Neural crest cell (in vitro differentiated cells): ENCODE results near the gene RAB40AL. TPM values are rescaled to one million over a fixed set of nuclear protein-coding genes. Genes with fewer than 3 reads are reported as not detected.
A peak's percentile ranks its signal among the peaks of the same experiment; 100 is the strongest.

ENCODE experiments used
- DNase-seq: peaks from one replicate; pipeline ENCODE4 v3.0.0; 2021; ENCODE audit warnings: low read depth, mixed read lengths, low spot score
- H3K27ac Mint-ChIP-seq: one replicate; pipeline ENCODE4 v1.8.0; 2021; ENCODE audit warnings: mild to moderate bottlenecking, mixed read lengths; ENCODE audit not compliant: unreplicated experiment
- H3K27me3 Mint-ChIP-seq: 2 replicates; pipeline ENCODE4 v1.8.0; 2021; ENCODE audit warnings: low read depth, mild to moderate bottlenecking, mixed read lengths
- H3K36me3 Mint-ChIP-seq: 2 replicates; pipeline ENCODE4 v1.8.0; 2021; ENCODE audit warnings: low read depth, mild to moderate bottlenecking, mixed read lengths
- H3K4me1 Mint-ChIP-seq: 2 replicates; pipeline ENCODE4 v1.8.0; 2021; ENCODE audit warnings: mixed read lengths
- H3K4me3 Mint-ChIP-seq: one replicate; pipeline ENCODE4 v1.8.0; 2021; ENCODE audit warnings: mild to moderate bottlenecking, mixed read lengths
- H3K9me3 Mint-ChIP-seq: 2 replicates; pipeline ENCODE4 v1.8.0; 2021; ENCODE audit warnings: mixed read lengths
- total RNA-seq: library from RNA; stranded (reverse); gene quantifications from 2 replicates; pipeline ENCODE4 v1.2.1, GENCODE V29; 2021
- TF ChIP-seq, protein P1 (sequence below): fragments of 200-600 bp; sonication (generic); conservative IDR thresholded peaks from 2 replicates; pipeline ENCODE4 v1.5.0; 2021; ENCODE audit warnings: antibody characterized with exemption, mild to moderate bottlenecking

The RAB40AL gene
- total RNA-seq, 1 donor from 2014 or later = 0.68 TPM

DNA sequence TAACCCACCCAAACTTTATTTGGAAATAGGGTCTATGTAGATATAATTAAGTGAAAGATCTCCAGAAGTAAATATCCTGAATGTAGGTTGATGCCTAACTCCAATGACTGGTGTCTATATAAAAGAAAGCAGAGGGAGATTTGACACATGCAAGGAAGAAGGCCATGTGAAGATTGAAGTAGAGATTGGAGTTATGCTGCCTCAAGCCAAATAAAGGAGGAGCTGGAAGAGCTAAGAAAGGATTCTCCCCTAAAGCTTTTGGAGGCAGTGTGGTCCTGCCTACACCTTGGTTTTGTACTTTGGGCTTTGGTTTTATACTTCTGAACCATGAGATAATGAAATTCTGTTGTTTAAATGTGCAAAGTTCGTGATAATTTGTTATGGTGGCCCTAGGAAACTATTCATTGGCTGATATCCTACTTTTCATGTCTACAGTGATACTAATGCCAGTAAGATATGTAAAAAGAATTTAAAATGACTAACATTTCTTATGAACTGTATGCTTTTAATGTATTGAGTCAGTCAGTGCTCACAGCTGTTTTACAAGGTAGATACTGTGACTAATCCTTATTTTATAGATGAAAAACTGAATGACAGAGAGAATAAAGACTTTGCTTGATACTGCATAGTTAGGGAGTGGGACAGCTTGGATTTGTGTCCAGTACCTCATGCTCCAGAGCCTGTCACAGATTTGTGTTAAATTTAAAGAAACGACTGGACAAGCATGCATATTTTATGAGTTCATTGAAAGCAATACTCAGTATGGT is 5.9 kb upstream of the RAB40AL start:
- no peaks in the 10 kb centered on the region for H3K36me3 Mint-ChIP-seq
- DNase-seq = no peak
- H3K27me3 Mint-ChIP-seq = no peaks in the 10 kb centered on the region
- peaks cover 5% of the 10 kb centered on the region for H3K9me3 Mint-ChIP-seq
- H3K4me3 Mint-ChIP-seq = no peak overlapping the region
- no peaks in the 10 kb centered on the region for H3K4me1 Mint-ChIP-seq
- no peak overlapping the region for H3K27ac Mint-ChIP-seq
- TF ChIP-seq, protein P1, sequence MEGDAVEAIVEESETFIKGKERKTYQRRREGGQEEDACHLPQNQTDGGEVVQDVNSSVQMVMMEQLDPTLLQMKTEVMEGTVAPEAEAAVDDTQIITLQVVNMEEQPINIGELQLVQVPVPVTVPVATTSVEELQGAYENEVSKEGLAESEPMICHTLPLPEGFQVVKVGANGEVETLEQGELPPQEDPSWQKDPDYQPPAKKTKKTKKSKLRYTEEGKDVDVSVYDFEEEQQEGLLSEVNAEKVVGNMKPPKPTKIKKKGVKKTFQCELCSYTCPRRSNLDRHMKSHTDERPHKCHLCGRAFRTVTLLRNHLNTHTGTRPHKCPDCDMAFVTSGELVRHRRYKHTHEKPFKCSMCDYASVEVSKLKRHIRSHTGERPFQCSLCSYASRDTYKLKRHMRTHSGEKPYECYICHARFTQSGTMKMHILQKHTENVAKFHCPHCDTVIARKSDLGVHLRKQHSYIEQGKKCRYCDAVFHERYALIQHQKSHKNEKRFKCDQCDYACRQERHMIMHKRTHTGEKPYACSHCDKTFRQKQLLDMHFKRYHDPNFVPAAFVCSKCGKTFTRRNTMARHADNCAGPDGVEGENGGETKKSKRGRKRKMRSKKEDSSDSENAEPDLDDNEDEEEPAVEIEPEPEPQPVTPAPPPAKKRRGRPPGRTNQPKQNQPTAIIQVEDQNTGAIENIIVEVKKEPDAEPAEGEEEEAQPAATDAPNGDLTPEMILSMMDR = no peak

DNA sequence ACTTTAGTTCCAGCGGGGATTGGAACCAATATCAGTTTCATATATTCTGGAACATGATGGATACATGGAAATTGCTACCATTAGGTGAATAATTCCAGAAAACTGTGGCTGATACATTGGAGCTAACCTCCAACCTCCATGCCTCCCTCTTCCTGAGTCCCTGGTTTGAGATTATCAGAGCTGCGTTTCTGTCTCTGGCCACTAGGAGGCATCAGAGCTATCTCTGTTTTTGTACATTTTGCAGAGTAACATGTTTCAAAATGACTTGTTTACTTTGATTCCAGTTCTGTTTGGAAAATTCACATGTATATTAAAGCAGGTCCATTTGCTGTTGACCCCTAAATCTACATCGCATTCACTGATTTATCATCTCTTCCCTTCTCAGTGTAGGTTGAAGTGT is 2.4 kb upstream of the RAB40AL start:
- Mint-ChIP-seq H3K4me3 (no peak overlapping the region), H3K4me1 (no peaks in the 10 kb centered on the region), H3K36me3 (no peaks in the 10 kb centered on the region), H3K9me3 (peaks cover 5% of the 10 kb centered on the region), H3K27me3 (no peaks in the 10 kb centered on the region), H3K27ac (no peak overlapping the region)
- TF ChIP-seq, protein P1 = peak; percentile 67
- DNase-seq = peak; percentile 12

GRCh38 chrX:102950908-102951866 is 14.1 kb downstream of the RAB40AL start:
- H3K36me3 Mint-ChIP-seq = peaks cover 3% of the 10 kb centered on the region
- H3K4me3 Mint-ChIP-seq = no peak overlapping the region
- TF ChIP-seq, protein P1 = peak; percentile 66
- peak; percentile 62 for DNase-seq
- no peaks in the 10 kb centered on the region for H3K4me1 Mint-ChIP-seq
- H3K27me3 Mint-ChIP-seq = no peaks in the 10 kb centered on the region
- H3K27ac Mint-ChIP-seq = no peak overlapping the region
- peaks cover 8% of the 10 kb centered on the region for H3K9me3 Mint-ChIP-seq

- peaks cover 10% of the 10 kb centered on the region for H3K36me3 Mint-ChIP-seq
- H3K27me3 Mint-ChIP-seq = no peaks in the 10 kb centered on the region
- H3K4me3 Mint-ChIP-seq = no peak overlapping the region
- TF ChIP-seq, protein P1 = no peak
- no peak overlapping the region for H3K27ac Mint-ChIP-seq
- no peak for DNase-seq
- no peaks in the 10 kb centered on the region for H3K4me1 Mint-ChIP-seq
- peaks cover 8% of the 10 kb centered on the region for H3K9me3 Mint-ChIP-seq
These were observed 20.7 kb downstream of the RAB40AL start for GRCh38 chrX:102957751-102958150.

DNA sequence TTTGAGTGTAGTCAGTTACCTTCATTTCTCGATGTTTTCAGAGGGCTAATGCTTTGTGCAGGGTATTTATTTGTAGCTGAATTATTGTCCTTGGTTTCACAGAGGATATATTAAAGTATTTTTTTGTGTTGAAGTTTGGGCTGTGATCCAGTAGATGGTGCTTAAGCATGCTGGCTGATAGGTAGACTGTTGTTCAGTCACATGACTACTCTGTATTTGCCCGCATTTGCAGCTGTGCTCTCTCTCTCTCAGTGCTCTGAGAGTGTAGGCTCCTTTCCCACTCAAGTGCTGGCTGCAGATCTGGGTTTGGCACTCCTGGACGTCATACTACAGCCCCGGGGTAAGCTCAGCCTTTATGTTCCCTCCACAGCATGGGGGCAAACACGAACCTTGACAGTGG is 21.7 kb downstream of the RAB40AL start:
- Mint-ChIP-seq H3K27me3 (no peaks in the 10 kb centered on the region), H3K27ac (no peak overlapping the region), H3K36me3 (peaks cover 10% of the 10 kb centered on the region), H3K4me3 (no peak overlapping the region), H3K4me1 (no peaks in the 10 kb centered on the region), H3K9me3 (peaks cover 8% of the 10 kb centered on the region)
- DNase-seq = no peak
- TF ChIP-seq, protein P1 = no peak
